Stimulated activated naive CD8-positive, alpha-beta T cell treated with anti-CD3 and anti-CD28 coated beads, Interleukin-15, Interleukin-2, amounts not matched to agents 100 ng/mL and 50 ng/mL, for 24 hours (primary cell): ENCODE measurements around the gene XIRP1.
A peak's percentile ranks its signal among the peaks of the same experiment; 100 is the strongest.
"Not testable (repeated sequence)": the region's sequence is repeated elsewhere in the genome, so short reads cannot be mapped to it uniquely, and the experiment has no call there.

Source experiments
- H3K27ac Mint-ChIP-seq: one replicate; pipeline ENCODE4 v1.8.0; 2021; ENCODE audit warnings: mild to moderate bottlenecking, mixed read lengths
- H3K27me3 Mint-ChIP-seq: one replicate; pipeline ENCODE4 v1.8.0; 2021; ENCODE audit warnings: mixed read lengths
- H3K36me3 Mint-ChIP-seq: one replicate; pipeline ENCODE4 v1.8.0; 2021; ENCODE audit warnings: low read depth, mixed read lengths
- H3K4me1 Mint-ChIP-seq: one replicate; pipeline ENCODE4 v1.8.0; 2021; ENCODE audit warnings: low read depth, mixed read lengths
- H3K4me3 Mint-ChIP-seq: one replicate; pipeline ENCODE4 v1.8.0; 2021; ENCODE audit warnings: mild to moderate bottlenecking, mixed read lengths
- H3K9me3 Mint-ChIP-seq: one replicate; pipeline ENCODE4 v1.8.0; 2021; ENCODE audit warnings: mixed read lengths

The XIRP1 gene

GRCh38 chr3:39184081-39184967 lies 8.1 kb downstream of the XIRP1 start:
- no peaks in the 10 kb centered on the region for H3K9me3 Mint-ChIP-seq
- no peaks in the 10 kb centered on the region for H3K27me3 Mint-ChIP-seq

GRCh38 chr3:39183211-39184080 lies 8.9 kb downstream of the XIRP1 start:
- Mint-ChIP-seq H3K4me1 (peaks cover 27% of the 10 kb centered on the region), H3K4me3 (no peak overlapping the region), H3K27ac (no peak overlapping the region), H3K27me3 (no peaks in the 10 kb centered on the region), H3K9me3 (no peaks in the 10 kb centered on the region), H3K36me3 (peaks cover 3% of the 10 kb centered on the region)

More at GRCh38 chr3:39184081-39184967, 8.1 kb downstream of the XIRP1 start:
- H3K27ac Mint-ChIP-seq, result no peak overlapping the region
- H3K36me3 Mint-ChIP-seq, result peaks cover 3% of the 10 kb centered on the region
- no peak overlapping the region for H3K4me3 Mint-ChIP-seq
- H3K4me1 Mint-ChIP-seq, result peaks cover 18% of the 10 kb centered on the region

GRCh38 chr3:39181408-39182335 lies 10.7 kb downstream of the XIRP1 start:
- Mint-ChIP-seq H3K36me3 (no peaks in the 10 kb centered on the region), H3K4me1 (peaks cover 41% of the 10 kb centered on the region), H3K27ac (peak overlapping the region; percentile 90), H3K4me3 (peak overlapping the region; percentile 76), H3K9me3 (no peaks in the 10 kb centered on the region), H3K27me3 (no peaks in the 10 kb centered on the region)

DNA sequence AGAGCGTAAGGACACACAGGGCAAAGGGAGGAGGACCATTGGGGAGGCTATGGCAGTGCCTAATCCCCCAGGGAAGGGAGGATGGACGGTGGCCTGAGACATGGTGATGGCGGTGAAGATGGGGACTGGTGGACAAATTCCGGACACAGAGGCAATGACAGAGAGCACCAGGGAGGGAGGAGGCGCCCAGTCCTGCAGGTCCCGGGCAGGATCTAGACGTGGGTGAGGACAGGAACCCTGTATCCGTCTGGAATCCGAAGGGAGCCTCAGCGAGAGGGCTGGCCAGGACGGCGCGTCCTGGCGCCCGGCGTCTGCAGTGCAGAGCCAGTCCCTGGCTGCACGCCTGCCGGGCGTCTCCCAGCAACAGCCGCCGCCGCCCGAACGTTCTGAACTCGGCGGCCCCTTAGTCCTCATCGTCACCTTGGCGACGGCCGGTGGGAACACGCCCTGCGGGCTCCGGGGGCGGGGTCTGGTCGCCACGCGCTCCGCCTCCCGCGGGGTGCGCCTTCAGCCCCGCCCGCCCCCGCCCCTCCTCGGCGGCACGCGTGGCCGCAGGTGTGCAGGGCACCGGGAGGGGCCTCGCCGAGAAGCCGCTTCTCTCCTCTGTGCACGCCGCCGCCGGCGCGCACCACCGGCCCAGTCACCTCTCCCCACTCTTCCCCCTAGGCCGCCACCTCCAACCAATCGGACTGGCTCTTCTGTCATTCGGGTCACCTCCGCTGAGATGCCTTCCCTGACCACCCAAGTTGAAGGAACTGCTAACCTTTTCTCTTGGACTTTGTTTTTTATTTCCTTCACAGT lies 11.6 kb downstream of the XIRP1 start:
- H3K4me1 Mint-ChIP-seq, result peaks cover 50% of the 10 kb centered on the region
- H3K4me3 Mint-ChIP-seq, result peak overlapping the region; percentile 86
- H3K27ac Mint-ChIP-seq, result peak overlapping the region; percentile 90
- no peaks in the 10 kb centered on the region for H3K27me3 Mint-ChIP-seq
- H3K36me3 Mint-ChIP-seq, result no peaks in the 10 kb centered on the region
- no peaks in the 10 kb centered on the region for H3K9me3 Mint-ChIP-seq

DNA sequence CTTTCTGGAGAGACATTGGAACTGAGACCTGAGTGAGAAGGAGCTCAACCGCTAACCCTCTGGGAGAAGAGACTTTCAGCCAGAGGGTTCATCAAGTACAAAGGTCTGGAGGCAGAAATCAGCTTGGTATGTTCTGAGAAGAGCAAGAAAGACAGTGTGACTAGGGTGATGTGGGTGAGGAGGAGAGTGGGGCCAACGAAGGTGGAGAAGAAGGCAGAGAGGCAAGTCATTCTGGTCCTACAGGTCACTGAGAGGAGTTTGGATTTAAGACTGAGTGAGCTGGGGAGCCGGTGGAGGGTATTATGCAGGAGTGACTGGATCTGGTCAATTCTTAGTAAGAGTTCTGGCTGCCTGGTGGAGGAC lies 12.2 kb downstream of the XIRP1 start:
- Mint-ChIP-seq H3K36me3 (no peaks in the 10 kb centered on the region), H3K4me3 (peak overlapping the region; percentile 86), H3K9me3 (no peaks in the 10 kb centered on the region), H3K27ac (peak overlapping the region; percentile 83), H3K27me3 (no peaks in the 10 kb centered on the region), H3K4me1 (peaks cover 53% of the 10 kb centered on the region)

DNA sequence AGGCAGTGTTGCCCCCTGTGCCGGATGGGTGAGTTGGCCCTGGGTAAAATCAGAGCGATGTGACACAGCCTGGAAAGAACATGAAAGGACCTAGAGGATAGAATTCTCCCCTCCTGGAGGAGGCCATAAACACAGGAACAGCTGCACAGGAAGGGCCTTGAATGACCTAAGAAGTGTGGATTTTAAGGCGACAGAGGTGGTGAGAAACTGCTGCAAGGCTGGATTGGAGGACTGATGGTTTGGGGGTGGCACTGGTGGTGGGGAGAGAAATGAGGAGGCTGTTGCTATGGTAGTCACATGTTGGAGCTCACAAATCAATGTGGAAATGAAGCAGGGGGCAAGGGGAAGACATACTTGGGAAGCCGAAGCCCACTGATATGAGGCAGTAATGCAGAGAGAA lies 13.8 kb downstream of the XIRP1 start:
- Mint-ChIP-seq H3K4me3 (peak overlapping the region; percentile 74), H3K27ac (peak overlapping the region; percentile 43), H3K4me1 (peaks cover 53% of the 10 kb centered on the region), H3K36me3 (no peaks in the 10 kb centered on the region), H3K9me3 (no peaks in the 10 kb centered on the region), H3K27me3 (no peaks in the 10 kb centered on the region)

DNA sequence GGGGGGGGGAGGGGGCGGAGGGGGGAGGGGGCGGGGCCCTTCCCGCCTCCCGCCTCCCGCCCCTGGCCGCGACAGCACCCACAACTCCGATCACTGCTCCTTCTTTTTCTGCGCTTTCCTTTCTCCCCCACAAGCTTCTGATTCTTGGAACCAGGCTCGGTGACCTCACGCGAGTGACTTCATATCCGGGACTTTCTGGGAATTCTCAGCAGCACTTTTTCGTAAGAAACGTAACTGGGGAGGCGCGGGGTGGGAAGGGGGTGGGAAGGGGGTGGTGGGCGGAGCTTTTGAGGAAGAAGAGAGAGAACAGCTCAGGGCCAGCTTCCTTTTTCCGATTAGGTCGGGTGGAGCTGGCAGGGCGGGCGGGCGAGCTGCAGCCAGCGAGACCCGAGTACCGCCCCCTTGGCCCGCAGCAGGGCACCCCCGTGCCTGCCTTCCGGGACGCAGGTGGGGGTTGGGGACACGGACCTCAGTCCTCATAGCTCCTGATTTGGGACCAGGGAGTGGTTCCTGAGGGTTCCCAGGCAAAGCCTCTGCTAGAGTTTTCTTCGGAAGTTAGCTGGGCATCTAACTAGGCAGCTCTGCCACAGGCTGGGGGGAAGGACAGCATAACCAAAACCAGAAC lies 14.6 kb downstream of the XIRP1 start:
- H3K9me3 Mint-ChIP-seq, result no peaks in the 10 kb centered on the region
- no peaks in the 10 kb centered on the region for H3K36me3 Mint-ChIP-seq
- peak overlapping the region; percentile 64 for H3K4me3 Mint-ChIP-seq
- H3K4me1 Mint-ChIP-seq, result peaks cover 53% of the 10 kb centered on the region
- H3K27me3 Mint-ChIP-seq, result no peaks in the 10 kb centered on the region
- peak overlapping the region; percentile 75 for H3K27ac Mint-ChIP-seq

DNA sequence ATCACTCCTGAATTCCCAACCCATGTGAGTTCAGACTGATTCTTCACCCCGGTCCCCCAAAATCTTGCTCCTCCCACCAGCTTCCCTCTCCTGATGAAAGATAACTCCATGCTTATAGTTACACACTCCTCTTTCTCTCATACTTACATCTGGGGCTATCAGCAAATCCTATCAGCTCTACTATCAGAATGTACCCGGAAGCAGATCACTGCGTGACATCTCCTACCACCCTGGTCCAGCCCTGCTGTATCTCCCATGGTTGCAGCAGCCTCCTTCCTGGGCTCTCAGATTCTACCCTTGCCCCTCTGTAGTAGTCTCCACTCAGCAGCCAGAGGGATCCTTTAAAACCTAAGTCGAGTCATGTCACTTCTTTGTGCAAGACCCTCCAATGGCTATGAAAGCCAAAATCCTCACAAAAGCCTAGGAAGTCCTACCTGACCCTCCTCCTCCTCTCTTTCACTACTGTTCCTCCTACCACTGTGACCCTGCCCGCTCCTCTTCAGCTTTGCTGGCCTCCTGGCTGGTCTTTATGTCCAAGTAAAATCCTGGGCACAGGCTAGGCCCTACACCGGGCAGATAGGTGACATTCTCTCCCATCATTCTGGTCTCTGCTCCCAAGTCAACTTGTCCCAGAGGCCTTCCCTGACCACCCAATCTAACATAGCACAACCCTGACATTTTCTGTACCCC lies 16.2 kb downstream of the XIRP1 start:
- H3K4me3 Mint-ChIP-seq, result no peak overlapping the region
- no peaks in the 10 kb centered on the region for H3K9me3 Mint-ChIP-seq
- peak overlapping the region; percentile 75 for H3K27ac Mint-ChIP-seq
- H3K4me1 Mint-ChIP-seq, result peaks cover 50% of the 10 kb centered on the region
- H3K36me3 Mint-ChIP-seq, result no peaks in the 10 kb centered on the region
- no peaks in the 10 kb centered on the region for H3K27me3 Mint-ChIP-seq

GRCh38 chr3:39173318-39174125 lies 18.9 kb downstream of the XIRP1 start:
- H3K4me3 Mint-ChIP-seq, result no peak overlapping the region
- H3K9me3 Mint-ChIP-seq, result no peaks in the 10 kb centered on the region
- H3K27me3 Mint-ChIP-seq, result no peaks in the 10 kb centered on the region
- no peaks in the 10 kb centered on the region for H3K36me3 Mint-ChIP-seq
- H3K27ac Mint-ChIP-seq, result no peak overlapping the region
- H3K4me1 Mint-ChIP-seq, result peaks cover 26% of the 10 kb centered on the region

GRCh38 chr3:39171860-39172259 lies 20.5 kb downstream of the XIRP1 start:
- no peaks in the 10 kb centered on the region for H3K36me3 Mint-ChIP-seq
- no peak overlapping the region for H3K4me3 Mint-ChIP-seq
- no peak overlapping the region for H3K27ac Mint-ChIP-seq
- H3K9me3 Mint-ChIP-seq, result no peaks in the 10 kb centered on the region
- peaks cover 18% of the 10 kb centered on the region for H3K4me1 Mint-ChIP-seq
- no peaks in the 10 kb centered on the region for H3K27me3 Mint-ChIP-seq

GRCh38 chr3:39170877-39171276 lies 21.5 kb downstream of the XIRP1 start:
- not testable (repeated sequence) for H3K36me3 Mint-ChIP-seq, H3K4me3 Mint-ChIP-seq, H3K27ac Mint-ChIP-seq, H3K9me3 Mint-ChIP-seq, H3K27me3 Mint-ChIP-seq
- H3K4me1 Mint-ChIP-seq, result peaks cover 18% of the 10 kb centered on the region

DNA sequence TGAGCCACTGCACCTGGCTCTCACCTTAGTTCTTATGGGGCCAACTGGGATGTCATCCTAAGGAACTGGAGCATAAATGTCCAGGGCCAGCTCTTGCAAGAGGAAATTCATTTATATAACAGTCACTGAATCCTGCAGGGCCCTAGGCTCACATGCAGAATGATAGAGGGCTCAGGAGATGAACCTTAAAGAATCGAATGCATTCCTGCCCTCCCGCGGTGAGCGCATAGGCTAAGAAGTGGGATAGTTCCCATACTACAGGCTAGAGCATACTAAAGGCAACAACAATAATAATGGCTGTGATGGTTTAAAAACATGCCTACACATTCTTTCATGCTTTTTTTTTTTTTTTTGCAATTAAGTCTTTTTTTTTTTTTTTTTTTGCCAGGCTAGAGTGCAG lies 21.9 kb downstream of the XIRP1 start:
- H3K4me1 Mint-ChIP-seq, result peaks cover 15% of the 10 kb centered on the region
- no peaks in the 10 kb centered on the region for H3K9me3 Mint-ChIP-seq
- H3K36me3 Mint-ChIP-seq, result no peaks in the 10 kb centered on the region
- no peak overlapping the region for H3K27ac Mint-ChIP-seq
- H3K4me3 Mint-ChIP-seq, result no peak overlapping the region
- H3K27me3 Mint-ChIP-seq, result no peaks in the 10 kb centered on the region
